Cortex of kidney (tissue), 1 donor: ENCODE data around the gene MAD1L1.

ENCODE experiments used
- DNase-seq: peaks from one replicate; lab custom pipeline; 2025; lab: John Stamatoyannopoulos, UW

Gene MAD1L1

GRCh38 chr7:2116989-2117591, 115.7 kb downstream of the MAD1L1 start:
- DNase-seq: no peak

- no peak for DNase-seq
These were observed 116.3 kb downstream of the MAD1L1 start for GRCh38 chr7:2116448-2116810.

- DNase-seq: no peak
These were observed 116.8 kb downstream of the MAD1L1 start for GRCh38 chr7:2115760-2116447.

- DNase-seq: no peak
These were observed 117.6 kb downstream of the MAD1L1 start for GRCh38 chr7:2114926-2115759.

GRCh38 chr7:2114052-2114451, 118.7 kb downstream of the MAD1L1 start:
- no peak for DNase-seq

- DNase-seq: no peak
These were observed 120.2 kb downstream of the MAD1L1 start for GRCh38 chr7:2112261-2113198.

GRCh38 chr7:2111568-2111967, 121.2 kb downstream of the MAD1L1 start:
- no peak for DNase-seq

- DNase-seq: no peak
These were observed 121.9 kb downstream of the MAD1L1 start for GRCh38 chr7:2110610-2111396.

- DNase-seq: no peak
These were observed 122.7 kb downstream of the MAD1L1 start for GRCh38 chr7:2109936-2110609.

GRCh38 chr7:2109251-2109872, 123.4 kb downstream of the MAD1L1 start:
- no peak for DNase-seq

GRCh38 chr7:2108501-2109250, 124.1 kb downstream of the MAD1L1 start:
- DNase-seq: no peak

- DNase-seq: no peak
These were observed 124.7 kb downstream of the MAD1L1 start for GRCh38 chr7:2108071-2108455.

- DNase-seq: no peak
These were observed 125.2 kb downstream of the MAD1L1 start for GRCh38 chr7:2107386-2108070.

GRCh38 chr7:2106924-2107323, 125.8 kb downstream of the MAD1L1 start:
- no peak for DNase-seq

- no peak for DNase-seq
These were observed 126.3 kb downstream of the MAD1L1 start for GRCh38 chr7:2106440-2106839.

GRCh38 chr7:2105917-2106316, 126.8 kb downstream of the MAD1L1 start:
- DNase-seq: no peak

- DNase-seq: no peak
These were observed 127.5 kb downstream of the MAD1L1 start for GRCh38 chr7:2105280-2105679.

- DNase-seq: no peak
These were observed 128.0 kb downstream of the MAD1L1 start for GRCh38 chr7:2104716-2105115.
